Endothelial cell of umbilical vein (primary cell): ENCODE measurements around the gene TTC21A. TPM values are rescaled to one million over a fixed set of nuclear protein-coding genes. Genes with fewer than 3 reads are reported as not detected.

Source experiments
- BruUV-seq: library from RNA; stranded (reverse); fragments of 400-500 nt; replicated peaks from 2 replicates; lab custom pipeline; 2021; lab: Mats Ljungman, UMichigan
- CTCF ChIA-PET: fragments of 300-600, 350-600 bp; sonication (Branson Sonifier 250); formaldehyde crosslinking; loops from one replicate; lab custom pipeline; 2021; ENCODE audit warnings: antibody characterized with exemption, inconsistent platforms; lab: Charles Lee
- POLR2A ChIA-PET: fragments of 300-600, 350-600 bp; sonication (Branson Sonifier 250); formaldehyde crosslinking; loops from one replicate; lab custom pipeline; 2021; ENCODE audit warnings: antibody characterized with exemption, inconsistent platforms; lab: Charles Lee
- DNase-seq: peaks from one replicate; pipeline ENCODE4 v3.0.0-alpha.2; 2011; ENCODE audit warnings: low read depth, low spot score
- FAIRE-seq: peaks from 2 replicates; lab custom pipeline; 2011; peaks lifted over from hg19 to GRCh38; lab: Jason Lieb, UNC
- H2AFZ ChIP-seq: 2 replicates; pipeline ENCODE4 v1.6.0; 2012; ENCODE audit warnings: low read depth, low read length, control low read depth, inconsistent platforms
- H3K27ac ChIP-seq: 2 replicates; pipeline ENCODE4 v1.5.1; 2011; ENCODE audit warnings: low read depth, mild to moderate bottlenecking, control low read depth, low read length, moderate library complexity; ENCODE audit not compliant: insufficient read depth
- H3K27me3 ChIP-seq, 2 experiments: 2 replicates each; pipeline versions ENCODE4 v1.6.0 to v1.6.1; 2011; ENCODE audit warnings: low read length in 2 of 2, mixed read lengths in 1 of 2; ENCODE audit not compliant: control insufficient read depth in 2 of 2, insufficient read depth in 2 of 2
- H3K36me3 ChIP-seq, 2 experiments: 2 replicates in 1 of 2; 3 replicates in 1 of 2; pipeline ENCODE4 v1.5.1; 2011; ENCODE audit warnings: low read length in 2 of 2, mild to moderate bottlenecking in 1 of 2, moderate library complexity in 1 of 2; ENCODE audit not compliant: control insufficient read depth in 2 of 2, insufficient read depth in 2 of 2; ENCODE audit errors: extremely low read depth in 1 of 2
- H3K4me1 ChIP-seq: 3 replicates; pipeline ENCODE4 v1.5.1; 2011; ENCODE audit warnings: mild to moderate bottlenecking, low read length; ENCODE audit not compliant: control insufficient read depth, insufficient read depth; ENCODE audit errors: extremely low read depth
- H3K4me2 ChIP-seq: 2 replicates; pipeline ENCODE4 v1.6.1; 2011; ENCODE audit warnings: low read length, control low read depth, mixed read lengths; ENCODE audit not compliant: insufficient read depth
- H3K4me3 ChIP-seq, 3 experiments: fragments of 200-600 bp in 1 of 3; sonication (generic), shearing (Covaris generic) in 1 of 3; replicated peaks in 1 of 3; 2 replicates each; pipeline ENCODE4 v1.5.1; 2011 to 2016; ENCODE audit warnings: control low read depth in 3 of 3, low read length in 3 of 3, mild to moderate bottlenecking in 2 of 3, inconsistent platforms in 1 of 3, low read depth in 1 of 3, moderate library complexity in 1 of 3; ENCODE audit not compliant: insufficient read depth in 1 of 3
- H3K79me2 ChIP-seq: 2 replicates; pipeline ENCODE4 v1.6.0; 2012; ENCODE audit warnings: low read length, inconsistent platforms; ENCODE audit not compliant: control insufficient read depth, insufficient read depth
- H3K9ac ChIP-seq: replicated peaks from 2 replicates; pipeline ENCODE3; 2011; ENCODE audit warnings: low read length, control low read depth; ENCODE audit not compliant: insufficient read depth; ENCODE audit errors: extremely low read depth
- H3K9me1 ChIP-seq: replicated peaks from 3 replicates; pipeline ENCODE4 v1.6.0; 2011; ENCODE audit warnings: mild to moderate bottlenecking, low read length; ENCODE audit not compliant: control insufficient read depth, insufficient read depth; ENCODE audit errors: extremely low read depth
- H3K9me3 ChIP-seq: replicated peaks from 2 replicates; pipeline ENCODE4 v1.5.1; 2012; ENCODE audit warnings: low read length, inconsistent platforms; ENCODE audit not compliant: control insufficient read depth, insufficient read depth
- H4K20me1 ChIP-seq: replicated peaks from 2 replicates; pipeline ENCODE3; 2011; ENCODE audit warnings: mild to moderate bottlenecking, low read length; ENCODE audit not compliant: control insufficient read depth, insufficient read depth; ENCODE audit errors: extremely low read depth
- EZH2 ChIP-seq: IDR thresholded peaks from 2 replicates; pipeline ENCODE4 v1.6.1; 2012; ENCODE audit warnings: borderline replicate concordance, low read depth, mild to moderate bottlenecking, moderate library complexity, low read length, inconsistent platforms; ENCODE audit not compliant: severe bottlenecking
- FOS ChIP-seq: IDR thresholded peaks from 2 replicates; pipeline ENCODE4 v1.6.1; 2011; ENCODE audit warnings: mild to moderate bottlenecking, low read length, moderate library complexity, borderline replicate concordance; ENCODE audit not compliant: insufficient read depth
- GATA2 ChIP-seq: IDR thresholded peaks from 2 replicates; pipeline ENCODE4 v1.7.0; 2011; ENCODE audit warnings: low read depth, mild to moderate bottlenecking, moderate library complexity, mixed read lengths, low read length; ENCODE audit not compliant: insufficient read length, insufficient read depth
- JUN ChIP-seq: IDR thresholded peaks from 2 replicates; pipeline ENCODE4 v1.6.1; 2011; ENCODE audit warnings: borderline replicate concordance, low read depth; ENCODE audit not compliant: insufficient read length, insufficient read depth
- MYC ChIP-seq: IDR thresholded peaks from one replicate; pipeline ENCODE4 v1.6.1; 2011; ENCODE audit warnings: mild to moderate bottlenecking, low read depth, low read length
- POLR2A ChIP-seq: IDR thresholded peaks from 2 replicates; pipeline ENCODE4 v1.6.1; 2012; ENCODE audit warnings: low read depth, mild to moderate bottlenecking, control low read depth, low read length
- POLR2AphosphoS5 ChIP-seq: IDR thresholded peaks from 2 replicates; pipeline ENCODE4 v1.6.1; 2012; ENCODE audit warnings: low read depth, mild to moderate bottlenecking, control low read depth, low read length, moderate library complexity; ENCODE audit not compliant: insufficient read depth
- dilution Hi-C: fragments of 300-500 bp; cut with MboI; formaldehyde crosslinking; loops from one replicate; pipeline ENCODE4 v1.15.0; 2019; ENCODE audit warnings: low sequenced_read_pairs; ENCODE audit not compliant: extremely low pct_ligation_motif_present
- intact Hi-C: fragments of 100-400 bp; cut with micrococcal nuclease; formaldehyde crosslinking; loops from one replicate; pipeline ENCODE4 v1.10.0; 2022
- polyA plus RNA-seq, 4 experiments: library from polyadenylated mRNA; depleted of rRNA in 3 of 4; stranded (reverse) in 3 of 4; unstranded in 1 of 4; fragments of >200 nt; gene quantifications; 2 replicates each; pipeline versions ENCODE4 v1.2.1 to v1.2.3, GENCODE V29; 2011 to 2012; ENCODE audit warnings: missing spikeins in 1 of 4
- total RNA-seq: library from RNA; stranded (reverse); gene quantifications from 2 replicates; pipeline ENCODE4 v1.2.3, GENCODE V29; 2021
- TF ChIP-seq, protein P1 (sequence below), 2 donors: IDR thresholded peaks; 1 replicate in 1 of 2; 2 replicates in 1 of 2; pipeline ENCODE4 v1.5.1; 2011; ENCODE audit warnings: low read length in 2 of 2, mild to moderate bottlenecking in 2 of 2, moderate library complexity in 2 of 2, control low read depth in 1 of 2, inconsistent platforms in 1 of 2, low read depth in 1 of 2; ENCODE audit not compliant: insufficient read depth in 1 of 2; ENCODE audit errors: extremely low read depth in 1 of 2
- TF ChIP-seq, protein P2 (sequence below): IDR thresholded peaks from 2 replicates; pipeline ENCODE4 v1.6.1; 2011; ENCODE audit not compliant: insufficient read depth, insufficient read length

Gene TTC21A
- total and polyA plus RNA-seq, 2 donors (not counting 3 experiments of a cell fraction or from before 2014, with no cell fraction given): 4.7 to 7.8 TPM

DNA sequence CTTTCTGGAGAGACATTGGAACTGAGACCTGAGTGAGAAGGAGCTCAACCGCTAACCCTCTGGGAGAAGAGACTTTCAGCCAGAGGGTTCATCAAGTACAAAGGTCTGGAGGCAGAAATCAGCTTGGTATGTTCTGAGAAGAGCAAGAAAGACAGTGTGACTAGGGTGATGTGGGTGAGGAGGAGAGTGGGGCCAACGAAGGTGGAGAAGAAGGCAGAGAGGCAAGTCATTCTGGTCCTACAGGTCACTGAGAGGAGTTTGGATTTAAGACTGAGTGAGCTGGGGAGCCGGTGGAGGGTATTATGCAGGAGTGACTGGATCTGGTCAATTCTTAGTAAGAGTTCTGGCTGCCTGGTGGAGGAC is 72.7 kb downstream of the TTC21A start:
- H3K4me3 ChIP-seq: no peak overlapping the region
- no TSS peak for BruUV-seq
- ChIA-PET CTCF (interaction anchor here (0.8 to 1.0 kb wide), 2 partner anchors 33 to 53 kb away, joined by 3 to 5 read pairs; no protein-coding TSS in a partner anchor), POLR2A (no interaction called here)
- peak overlapping the region; percentile 36 for H2AFZ ChIP-seq
- no peaks in the 10 kb centered on the region for H3K9me3 ChIP-seq
- TF ChIP-seq POLR2AphosphoS5: no peak
- TF ChIP-seq GATA2: no peak
- TF ChIP-seq FOS: no peak
- no peak for TF ChIP-seq JUN
- TF ChIP-seq EZH2: no peak
- peak overlapping the region; percentile 48 for H3K4me2 ChIP-seq
- no peaks in the 10 kb centered on the region for H3K36me3 ChIP-seq
- peaks cover 25% of the 10 kb centered on the region for H3K4me1 ChIP-seq
- no peak for DNase-seq
- intact Hi-C loops: no loop called here
- dilution Hi-C loops: no loop called here
- H3K27ac ChIP-seq: peak overlapping the region; percentile 17
- no peaks in the 10 kb centered on the region for H4K20me1 ChIP-seq
- no peaks in the 10 kb centered on the region for H3K9me1 ChIP-seq
- no peak for FAIRE-seq
- no peaks in the 10 kb centered on the region for H3K27me3 ChIP-seq
- H3K9ac ChIP-seq: peak overlapping the region; percentile 15
- H3K79me2 ChIP-seq: no peaks in the 10 kb centered on the region

DNA sequence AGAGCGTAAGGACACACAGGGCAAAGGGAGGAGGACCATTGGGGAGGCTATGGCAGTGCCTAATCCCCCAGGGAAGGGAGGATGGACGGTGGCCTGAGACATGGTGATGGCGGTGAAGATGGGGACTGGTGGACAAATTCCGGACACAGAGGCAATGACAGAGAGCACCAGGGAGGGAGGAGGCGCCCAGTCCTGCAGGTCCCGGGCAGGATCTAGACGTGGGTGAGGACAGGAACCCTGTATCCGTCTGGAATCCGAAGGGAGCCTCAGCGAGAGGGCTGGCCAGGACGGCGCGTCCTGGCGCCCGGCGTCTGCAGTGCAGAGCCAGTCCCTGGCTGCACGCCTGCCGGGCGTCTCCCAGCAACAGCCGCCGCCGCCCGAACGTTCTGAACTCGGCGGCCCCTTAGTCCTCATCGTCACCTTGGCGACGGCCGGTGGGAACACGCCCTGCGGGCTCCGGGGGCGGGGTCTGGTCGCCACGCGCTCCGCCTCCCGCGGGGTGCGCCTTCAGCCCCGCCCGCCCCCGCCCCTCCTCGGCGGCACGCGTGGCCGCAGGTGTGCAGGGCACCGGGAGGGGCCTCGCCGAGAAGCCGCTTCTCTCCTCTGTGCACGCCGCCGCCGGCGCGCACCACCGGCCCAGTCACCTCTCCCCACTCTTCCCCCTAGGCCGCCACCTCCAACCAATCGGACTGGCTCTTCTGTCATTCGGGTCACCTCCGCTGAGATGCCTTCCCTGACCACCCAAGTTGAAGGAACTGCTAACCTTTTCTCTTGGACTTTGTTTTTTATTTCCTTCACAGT is 73.3 kb downstream of the TTC21A start:
- Histone ChIP-seq H3K9me1 (no peaks in the 10 kb centered on the region), H4K20me1 (no peaks in the 10 kb centered on the region), H3K27ac (peak overlapping the region; percentile 17), H3K4me2 (peak overlapping the region; percentile 48), H3K79me2 (no peaks in the 10 kb centered on the region), H2AFZ (peak overlapping the region; percentile 52), H3K4me1 (peaks cover 25% of the 10 kb centered on the region), H3K4me3 (peak overlapping the region in 1 of 3 experiments; percentile 33), H3K9ac (peak overlapping the region; percentile 15), H3K27me3 (no peaks in the 10 kb centered on the region), H3K9me3 (no peaks in the 10 kb centered on the region), H3K36me3 (no peaks in the 10 kb centered on the region)
- POLR2A ChIA-PET: no interaction called here
- intact Hi-C loops: no loop called here
- no TSS peak for BruUV-seq
- CTCF ChIA-PET: interaction anchor here (0.8 to 1.0 kb wide), 2 partner anchors 34 to 54 kb away, joined by 3 to 5 read pairs; no protein-coding TSS in a partner anchor
- FAIRE-seq (no peak), DNase-seq (peak; percentile 71)
- TF ChIP-seq POLR2A: peak; percentile 29
- TF ChIP-seq, protein P1, sequence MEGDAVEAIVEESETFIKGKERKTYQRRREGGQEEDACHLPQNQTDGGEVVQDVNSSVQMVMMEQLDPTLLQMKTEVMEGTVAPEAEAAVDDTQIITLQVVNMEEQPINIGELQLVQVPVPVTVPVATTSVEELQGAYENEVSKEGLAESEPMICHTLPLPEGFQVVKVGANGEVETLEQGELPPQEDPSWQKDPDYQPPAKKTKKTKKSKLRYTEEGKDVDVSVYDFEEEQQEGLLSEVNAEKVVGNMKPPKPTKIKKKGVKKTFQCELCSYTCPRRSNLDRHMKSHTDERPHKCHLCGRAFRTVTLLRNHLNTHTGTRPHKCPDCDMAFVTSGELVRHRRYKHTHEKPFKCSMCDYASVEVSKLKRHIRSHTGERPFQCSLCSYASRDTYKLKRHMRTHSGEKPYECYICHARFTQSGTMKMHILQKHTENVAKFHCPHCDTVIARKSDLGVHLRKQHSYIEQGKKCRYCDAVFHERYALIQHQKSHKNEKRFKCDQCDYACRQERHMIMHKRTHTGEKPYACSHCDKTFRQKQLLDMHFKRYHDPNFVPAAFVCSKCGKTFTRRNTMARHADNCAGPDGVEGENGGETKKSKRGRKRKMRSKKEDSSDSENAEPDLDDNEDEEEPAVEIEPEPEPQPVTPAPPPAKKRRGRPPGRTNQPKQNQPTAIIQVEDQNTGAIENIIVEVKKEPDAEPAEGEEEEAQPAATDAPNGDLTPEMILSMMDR (IDR thresholded peaks at IDR 0.05; ENCODE audit: extremely low read depth in 1 of 2, insufficient read depth in 1 of 2, low read depth in 1 of 2, low read length in 2 of 2): peak in 1 of 2 donors; percentile 24
- no peak for TF ChIP-seq GATA2
- TF ChIP-seq, protein P2, sequence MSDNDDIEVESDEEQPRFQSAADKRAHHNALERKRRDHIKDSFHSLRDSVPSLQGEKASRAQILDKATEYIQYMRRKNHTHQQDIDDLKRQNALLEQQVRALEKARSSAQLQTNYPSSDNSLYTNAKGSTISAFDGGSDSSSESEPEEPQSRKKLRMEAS: no peak
- no peak for TF ChIP-seq MYC
- no peak for TF ChIP-seq JUN
- no peak for TF ChIP-seq FOS
- TF ChIP-seq EZH2: no peak
- TF ChIP-seq POLR2AphosphoS5: peak; percentile 59
- dilution Hi-C loops: no loop called here
